GM12878 (cell line): ENCODE data around the gene CCDC127. TPM values are rescaled to one million over a fixed set of nuclear protein-coding genes. Genes with fewer than 3 reads are reported as not detected.
"Not testable (repeated sequence)": the region's sequence is repeated elsewhere in the genome, so short reads cannot be mapped to it uniquely, and the experiment has no call there.

ENCODE experiments used
- ATAC-seq: fragments of 200-7000 bp; cut with Tn5 transposase; 3 replicates; pipeline ENCODE4 v1.9.1; 2020; ENCODE audit warnings: mild to moderate bottlenecking, moderate library complexity
- BruUV-seq: library from RNA; stranded (reverse); fragments of 400-500 nt; replicated peaks from 2 replicates; lab custom pipeline; 2021; lab: Mats Ljungman, UMichigan
- CTCF ChIA-PET: fragments of 300-600 bp; sonication (Branson Sonifier 250); formaldehyde crosslinking; extraction: SDS; loops from one replicate; lab custom pipeline; 2021; ENCODE audit warnings: inconsistent platforms; lab: Yijun Ruan, JAX
- POLR2A ChIA-PET: fragments of 350-600 bp; formaldehyde crosslinking; extraction: SDS; loops from one replicate; lab custom pipeline; 2021; ENCODE audit warnings: inconsistent platforms; lab: Charles Lee
- RAD21 ChIA-PET: fragments of 300-600 bp; sonication (Branson Sonifier 250); formaldehyde crosslinking; loops from one replicate; lab custom pipeline; 2023; ENCODE audit warnings: antibody characterized with exemption; ENCODE audit not compliant: unreplicated experiment; lab: Charles Lee
- SMC1A ChIA-PET: fragments of 300-600 bp; sonication (Branson Sonifier 250); formaldehyde crosslinking; loops from one replicate; lab custom pipeline; 2023; ENCODE audit not compliant: unreplicated experiment, uncharacterized antibody; lab: Charles Lee
- DNase-seq: peaks from one replicate; pipeline ENCODE4 v3.0.0-alpha.2; 2011; ENCODE audit warnings: low read depth, low spot score
- FAIRE-seq: peaks from 3 replicates; lab custom pipeline; 2011; peaks lifted over from hg19 to GRCh38; lab: Jason Lieb, UNC
- H2AFZ ChIP-seq: 2 replicates; pipeline ENCODE4 v1.6.0; 2011; ENCODE audit warnings: low read depth, low read length, control low read depth; ENCODE audit not compliant: control insufficient read depth
- H3K27ac ChIP-seq: 2 replicates; pipeline ENCODE4 v1.5.1; 2011; ENCODE audit warnings: control low read depth; ENCODE audit not compliant: control insufficient read depth, insufficient read depth
- H3K27me3 ChIP-seq, 2 experiments: replicated peaks in 1 of 2; 2 replicates each; pipeline versions ENCODE4 v1.6.0 to v1.6.1; 2011; ENCODE audit warnings: low read length in 1 of 2; ENCODE audit not compliant: control insufficient read depth in 2 of 2, insufficient read depth in 2 of 2
- H3K36me3 ChIP-seq, 2 experiments: 2 replicates each; pipeline ENCODE4 v1.5.1; 2011; ENCODE audit warnings: low read length in 1 of 2; ENCODE audit not compliant: control insufficient read depth in 2 of 2, insufficient read depth in 2 of 2
- H3K4me1 ChIP-seq: 2 replicates; pipeline ENCODE4 v1.6.1; 2011; ENCODE audit warnings: mild to moderate bottlenecking, low read length, moderate library complexity, mixed read lengths; ENCODE audit not compliant: control insufficient read depth, insufficient read depth
- H3K4me2 ChIP-seq: 2 replicates; pipeline ENCODE4 v1.6.0; 2011; ENCODE audit warnings: control low read depth; ENCODE audit not compliant: control insufficient read depth, insufficient read depth
- H3K4me3 ChIP-seq: fragments of 200-600 bp; sonication (generic); 2 replicates; pipeline ENCODE4 v1.5.1; 2016
- H3K79me2 ChIP-seq: 2 replicates; pipeline ENCODE4 v1.6.0; 2011; ENCODE audit warnings: low read length; ENCODE audit not compliant: control insufficient read depth, insufficient read depth
- H3K9ac ChIP-seq: 2 replicates; pipeline ENCODE4 v1.8.0; 2011; ENCODE audit warnings: low read length, control low read depth, mixed read lengths; ENCODE audit not compliant: control insufficient read depth, insufficient read depth
- H3K9me3 ChIP-seq: replicated peaks from 3 replicates; pipeline ENCODE4 v1.5.1; 2011; ENCODE audit warnings: mild to moderate bottlenecking, low read length; ENCODE audit not compliant: control insufficient read depth, insufficient read depth
- H4K20me1 ChIP-seq: 2 replicates; pipeline ENCODE4 v1.6.0; 2011; ENCODE audit not compliant: control insufficient read depth, insufficient read depth
- CHD4 ChIP-seq: fragments of 200-600 bp; sonication (generic); IDR thresholded peaks from 2 replicates; pipeline ENCODE4 v1.6.1; 2016; ENCODE audit warnings: mild to moderate bottlenecking
- FOS ChIP-seq: IDR thresholded peaks from 3 replicates; pipeline ENCODE4 v1.6.1; 2011; ENCODE audit warnings: borderline replicate concordance; ENCODE audit not compliant: insufficient read length; ENCODE audit errors: extremely low read depth
- NRF1 ChIP-seq: conservative IDR thresholded peaks from 2 replicates; pipeline ENCODE4 v1.6.1; 2011; ENCODE audit warnings: mild to moderate bottlenecking, low read depth, low read length, improper control_type of control experiment
- PKNOX1 ChIP-seq: fragments of 450-650 bp; IDR thresholded peaks from 2 replicates; pipeline ENCODE4 v1.6.1; 2016; ENCODE audit warnings: mild to moderate bottlenecking
- POLR2AphosphoS5 ChIP-seq: IDR thresholded peaks from 2 replicates; pipeline ENCODE4 v1.6.1; 2011; ENCODE audit warnings: mild to moderate bottlenecking, low read length, inconsistent platforms
- STAT1 ChIP-seq: fragments of 450-650 bp; conservative IDR thresholded peaks from 2 replicates; pipeline ENCODE4 v1.6.1; 2014; ENCODE audit warnings: antibody characterized with exemption, mild to moderate bottlenecking
- SUZ12 ChIP-seq: fragments of 200-600 bp; sonication (generic); IDR thresholded peaks from one replicate; pipeline ENCODE4 v1.6.1; 2018; ENCODE audit warnings: antibody characterized with exemption, mild to moderate bottlenecking; ENCODE audit not compliant: unreplicated experiment
- TCF7 ChIP-seq: IDR thresholded peaks from 2 replicates; pipeline ENCODE4 v1.6.1; 2014; ENCODE audit warnings: antibody characterized with exemption, borderline replicate concordance
- ZZZ3 ChIP-seq: IDR thresholded peaks from 2 replicates; pipeline ENCODE4 v1.6.1; 2011; ENCODE audit warnings: low read depth; ENCODE audit not compliant: control insufficient read depth, insufficient read length
- WGBS: methylation state at CpG from one replicate; pipeline ENCODE4 v1.1.6; 2016; ENCODE audit warnings: low lambda C conversion rate; ENCODE audit not compliant: insufficient replicate concordance, insufficient coverage; ENCODE audit errors: missing lambda C conversion rate; 5-methylcytosine and 5-hydroxymethylcytosine counted together
- in situ Hi-C: fragments of 300-500 bp; cut with MboI; formaldehyde crosslinking; loops from 9 replicates; pipeline ENCODE4 v1.14.3; 2018; ENCODE audit warnings: mixed read lengths
- intact Hi-C: fragments of 100-400 bp; cut with micrococcal nuclease; formaldehyde crosslinking; loops from one replicate; pipeline ENCODE4 v1.14.2; 2022; ENCODE audit not compliant: unreplicated experiment
- polyA plus RNA-seq, 11 experiments: library from polyadenylated mRNA; depleted of rRNA in 4 of 11; unstranded in 6 of 11; stranded (reverse) in 5 of 11; fragments of >200 nt; fragmentation: Nextera tagmentation in 4 of 11; fragmentation: Illumina TruSeq in 1 of 11; extraction: Ambion mirVana in 4 of 11; extraction: Trizol in 1 of 11; gene quantifications; 1 replicate in 1 of 11; 2 replicates in 10 of 11; pipeline versions ENCODE4 v1.2.1 to v1.2.3, GENCODE V29; 2011 to 2016; ENCODE audit warnings: inconsistent platforms in 2 of 11, missing spikeins in 2 of 11, low read depth in 1 of 11
- total RNA-seq, 4 experiments: library from RNA; depleted of rRNA in 3 of 4; stranded (reverse); fragments of >200 nt in 3 of 4; fragmentation: Illumina TruSeq in 1 of 4; extraction: Trizol in 1 of 4; gene quantifications; 2 replicates each; pipeline versions ENCODE4 v1.2.1 to v1.2.3, GENCODE V29; 2013 to 2021

CCDC127 gene
- total and polyA plus RNA-seq, 10 of the 15 experiments (the other 5 are each of a cell fraction or from before 2014, with no cell fraction given), result 1.9 to 6.9 (median 2.9) TPM

- no peak for TF ChIP-seq SUZ12
- no peak for TF ChIP-seq TCF7
- no peak for TF ChIP-seq FOS
- TF ChIP-seq ZZZ3, result no peak
- no peak for TF ChIP-seq PKNOX1
- TF ChIP-seq STAT1, result no peak
- no peak for TF ChIP-seq POLR2AphosphoS5
- no peak for TF ChIP-seq NRF1
- TF ChIP-seq CHD4, result no peak
- TF ChIP-seq, all 136 proteins: peak for 0
- no peaks in the 10 kb centered on the region for H4K20me1 ChIP-seq
- intact Hi-C loops (no loop called here), in situ Hi-C loops (no loop called here)
- ChIA-PET RAD21 (no interaction called here), SMC1A (no interaction called here), CTCF (no interaction called here), POLR2A (no interaction called here)
- no TSS peak for BruUV-seq
- no peaks in the 10 kb centered on the region; a peak in 1 of 4 replicates for H3K27me3 ChIP-seq
- no peak overlapping the region for H3K4me3 ChIP-seq
- 59% methylated on average over 20 of the region's 27 CpGs for whole genome bisulfite sequencing
- no peak overlapping the region for H2AFZ ChIP-seq
- H3K36me3 ChIP-seq, result no peaks in the 10 kb centered on the region
- H3K4me1 ChIP-seq, result no peaks in the 10 kb centered on the region
- ATAC-seq, result no peak
- H3K9ac ChIP-seq, result no peak overlapping the region
- DNase-seq, result no peak
- no peak for FAIRE-seq
- H3K79me2 ChIP-seq, result no peaks in the 10 kb centered on the region
- no peak overlapping the region for H3K27ac ChIP-seq
- no peak overlapping the region for H3K4me2 ChIP-seq
- H3K9me3 ChIP-seq, result no peaks in the 10 kb centered on the region; the same call in 2 of the 3 replicates
These were observed 51.2 kb downstream of the CCDC127 start for GRCh38 chr5:166441-167372.

GRCh38 chr5:164783-165182 is 53.2 kb downstream of the CCDC127 start:
- H2AFZ ChIP-seq, in situ Hi-C loops, H3K9ac ChIP-seq, H3K9me3 ChIP-seq, intact Hi-C loops, CTCF ChIA-PET, DNase-seq, H3K79me2 ChIP-seq, H4K20me1 ChIP-seq, ATAC-seq, H3K36me3 ChIP-seq, H3K4me3 ChIP-seq, H3K4me2 ChIP-seq, H3K27ac ChIP-seq, RAD21 ChIA-PET, FAIRE-seq, H3K27me3 ChIP-seq, POLR2A ChIA-PET, H3K4me1 ChIP-seq, SMC1A ChIA-PET, BruUV-seq: not testable (repeated sequence)
- 73% methylated on average over 13 of the region's 25 CpGs for WGBS
